T-helper 2 cell (primary cell): ENCODE results near the gene MUC2.

Source experiments
- DNase-seq, 5 experiments: peaks; one replicate each; pipeline versions ENCODE4 v3.0.0 to v3.0.0-alpha.2; 2012 to 2022

Gene MUC2

GRCh38 chr11:1122664-1123002 is 48.0 kb downstream of the MUC2 start:
- DNase-seq, result no peak

GRCh38 chr11:1123970-1124369 is 49.3 kb downstream of the MUC2 start:
- DNase-seq, result no peak
